ENCODE results near the gene STAT1.

Gene STAT1

DNA sequence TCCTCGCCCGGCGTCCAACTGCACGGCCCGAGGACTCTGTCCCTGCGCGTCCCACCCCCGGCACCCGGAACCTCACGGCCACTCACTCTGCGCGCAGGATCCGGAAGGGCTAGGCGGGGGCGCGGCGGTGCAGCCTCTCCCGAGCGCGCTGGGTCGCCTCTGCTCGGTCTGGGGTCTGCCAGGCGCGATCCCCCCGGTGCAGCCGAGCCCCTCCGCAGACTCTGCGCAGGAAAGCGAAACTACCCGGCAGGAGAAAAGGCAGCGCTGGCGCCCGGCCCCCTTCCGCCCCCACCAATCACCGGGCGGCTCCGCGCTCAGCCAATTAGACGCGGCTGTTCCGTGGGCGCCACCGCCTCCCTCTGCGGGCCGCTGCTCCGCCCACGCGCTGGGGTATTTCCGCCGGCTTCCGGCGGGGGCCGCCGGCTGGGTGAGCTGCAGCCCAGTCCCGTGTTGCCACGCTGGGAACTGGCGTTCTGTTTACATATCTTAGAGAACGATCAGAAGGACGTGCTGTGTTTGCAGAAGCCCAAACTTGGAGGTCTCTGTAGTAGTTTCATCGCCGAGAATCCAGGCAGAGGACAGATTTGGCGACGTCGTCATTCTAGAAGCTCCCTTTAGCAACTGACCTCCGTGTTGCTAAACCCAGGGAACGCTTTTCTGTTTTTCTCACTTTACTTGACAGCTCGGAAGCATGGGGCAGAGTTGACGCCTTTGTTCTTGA lies at the start of gene STAT1:
STAT1 (minus strand) TSS at position 240 of the 721 bp plus-strand sequence. CDS start 4,168 bp downstream, outside the sequence.
- peak; percentile 78 for DNase-seq

DNA sequence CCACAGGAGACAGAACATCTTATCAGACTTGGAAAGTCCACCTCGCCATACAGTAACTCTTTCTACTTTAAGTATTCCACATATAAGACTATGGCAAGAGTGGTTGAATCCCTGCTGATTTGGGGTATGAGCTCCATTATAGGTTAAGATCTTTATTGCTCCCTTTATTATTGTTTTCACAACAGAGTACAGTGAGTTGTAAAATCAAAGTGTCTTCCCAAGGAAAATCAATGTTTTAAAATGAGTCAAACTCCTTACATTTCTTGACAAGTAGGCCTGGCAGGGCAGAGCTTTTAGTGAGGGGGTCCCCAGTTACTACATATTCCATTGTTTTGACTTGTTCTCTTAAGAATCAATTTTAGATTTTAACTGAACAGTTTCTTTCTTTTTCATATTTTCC lies 49.6 kb upstream of the STAT1 start:
- DNase-seq: no peak

DNA sequence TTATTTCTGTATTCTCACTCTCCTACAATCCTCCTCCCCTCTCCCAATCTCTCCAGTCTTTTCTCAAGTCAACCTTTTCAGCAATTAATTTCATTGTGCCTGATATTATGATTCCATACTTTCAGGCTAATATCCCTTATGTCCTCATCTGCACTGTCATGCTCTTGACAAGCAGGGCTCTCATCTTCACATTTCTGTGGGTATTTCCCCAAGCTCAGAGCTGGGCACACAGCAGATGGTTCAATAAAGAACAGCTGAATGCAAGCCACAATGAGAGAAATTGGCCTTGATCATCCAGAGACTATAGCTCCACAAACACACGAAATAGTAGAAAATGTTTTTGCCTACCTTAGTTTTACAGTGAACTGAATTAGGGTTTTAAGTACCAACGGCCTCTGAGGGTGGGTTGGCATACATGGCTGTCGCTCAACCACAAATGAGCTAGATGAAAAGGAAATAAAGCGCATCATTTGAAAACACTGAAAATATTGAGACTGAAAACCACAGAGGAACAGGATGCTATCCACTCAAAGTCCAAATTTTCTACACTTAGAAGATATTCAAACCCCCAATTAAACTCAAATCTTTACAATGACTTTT lies 47.5 kb upstream of the STAT1 start:
- DNase-seq: no peak

DNA sequence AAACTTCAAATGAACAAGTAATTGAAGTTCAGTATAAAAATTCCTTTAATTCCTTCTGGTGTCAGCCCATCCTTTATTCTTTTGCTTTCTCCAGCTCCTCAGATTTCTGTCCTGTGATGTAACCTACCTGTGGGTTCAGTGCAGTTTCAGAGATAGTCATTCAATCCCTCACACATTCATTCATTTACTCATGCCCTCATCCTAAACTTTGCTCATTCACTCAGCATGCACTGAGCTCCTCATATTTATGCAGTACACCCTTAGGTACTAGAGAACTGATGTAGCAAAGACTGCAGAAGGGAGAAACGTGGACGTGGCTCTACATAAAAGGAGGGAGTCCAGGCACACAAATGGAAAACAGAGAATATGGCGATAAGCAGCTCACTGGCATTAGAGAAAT lies 45.3 kb upstream of the STAT1 start:
- no peak for DNase-seq

DNA sequence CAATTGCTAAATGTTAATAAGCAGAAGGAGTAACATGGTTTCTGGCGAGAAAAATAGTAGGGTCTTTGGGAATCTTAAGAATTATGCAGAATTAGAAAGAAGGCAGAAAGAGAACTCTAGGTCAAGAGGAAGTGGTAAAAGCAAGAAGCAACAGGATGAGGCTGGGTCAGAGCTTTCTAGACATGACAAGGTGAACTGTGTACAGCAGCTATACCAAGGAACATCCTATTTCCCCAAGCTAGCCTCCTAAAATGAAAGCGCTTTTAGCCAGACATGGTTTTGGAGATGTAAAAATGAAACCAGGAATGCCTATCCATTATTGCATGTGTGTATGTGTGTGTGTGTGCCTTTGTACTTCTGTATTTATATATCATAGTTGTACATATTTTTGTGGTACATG lies 42.3 kb upstream of the STAT1 start:
- DNase-seq: no peak

DNA sequence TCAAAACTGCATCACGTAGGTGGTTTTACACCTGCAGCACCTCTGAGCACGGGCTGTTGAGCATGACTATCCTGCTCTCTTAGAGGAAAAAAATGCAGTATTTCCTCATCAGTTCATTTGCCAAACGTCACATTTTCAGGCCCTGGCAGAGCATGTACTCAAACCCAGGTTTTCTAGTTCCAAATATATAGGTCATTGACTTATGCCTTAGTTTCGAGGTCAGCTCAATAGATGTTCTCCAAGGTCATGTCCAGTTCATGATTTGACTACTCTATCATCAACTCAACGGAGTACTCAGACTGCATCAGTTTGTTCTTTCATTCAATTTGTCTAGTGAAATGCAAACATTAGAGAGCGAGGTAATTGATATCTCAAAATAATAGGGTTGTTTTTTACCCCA lies 39.3 kb upstream of the STAT1 start:
- no peak for DNase-seq

DNA sequence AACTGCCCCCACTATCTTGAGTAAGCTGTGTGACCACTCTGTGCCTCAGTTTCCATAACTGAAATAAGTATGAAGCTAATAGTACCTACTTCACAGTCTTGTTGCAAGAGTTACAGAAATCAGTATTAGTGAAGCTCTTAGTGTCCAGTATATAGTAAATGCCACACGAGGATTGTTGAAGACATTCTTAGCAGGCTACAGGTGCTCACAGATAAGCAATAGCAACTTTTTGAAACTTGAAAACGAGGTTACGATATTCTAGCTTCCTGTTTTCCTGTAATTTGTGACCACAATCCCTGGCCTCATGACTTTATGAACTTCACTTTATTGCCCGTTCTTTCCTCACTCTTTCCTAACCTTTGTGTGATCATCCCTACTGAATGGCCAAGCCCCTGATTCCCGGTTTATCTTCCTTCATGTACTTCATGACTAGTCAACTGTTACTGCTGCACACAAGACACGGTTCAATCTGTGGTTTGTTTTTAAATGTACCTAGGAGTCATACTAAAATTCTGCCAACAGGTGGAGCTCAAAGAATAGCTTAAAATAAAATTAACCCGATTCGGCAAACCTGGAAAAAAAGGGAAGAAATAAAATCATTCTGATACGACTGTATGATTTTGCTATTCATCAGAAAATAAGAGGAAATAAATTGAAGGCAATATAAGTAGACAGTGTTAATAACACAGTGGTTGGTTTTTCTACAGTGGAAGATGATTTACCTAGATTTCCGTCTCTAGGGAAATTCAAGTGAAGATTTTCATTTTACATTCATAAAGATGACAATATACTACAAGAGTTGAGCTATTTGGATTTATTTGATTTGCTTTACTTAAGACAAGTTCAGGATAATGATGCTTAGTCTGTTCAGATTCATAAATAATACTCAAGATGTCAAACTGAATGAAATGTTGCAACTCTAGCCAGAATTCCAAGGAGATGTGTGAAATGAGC lies 38.1 kb upstream of the STAT1 start:
- DNase-seq: peak; percentile 31

DNA sequence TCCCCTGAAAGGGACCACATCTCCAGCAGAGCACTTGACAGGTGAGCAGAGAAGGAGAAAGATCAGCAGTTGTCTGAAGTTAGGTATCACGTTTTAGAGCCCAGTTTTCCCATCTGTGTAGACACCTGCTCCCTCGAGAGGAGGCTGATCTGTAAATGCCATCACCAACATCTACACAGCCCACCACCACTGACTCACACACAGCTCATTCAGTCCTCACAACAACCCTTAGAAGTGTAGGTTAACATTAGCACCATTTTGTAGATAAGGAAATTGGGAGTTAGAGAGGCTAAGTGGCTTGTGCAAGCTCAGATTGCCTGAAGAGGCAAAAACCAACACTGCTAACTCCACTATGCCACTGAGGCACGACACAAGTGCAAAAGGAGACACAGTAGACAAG lies 37.2 kb upstream of the STAT1 start:
- no peak for DNase-seq

DNA sequence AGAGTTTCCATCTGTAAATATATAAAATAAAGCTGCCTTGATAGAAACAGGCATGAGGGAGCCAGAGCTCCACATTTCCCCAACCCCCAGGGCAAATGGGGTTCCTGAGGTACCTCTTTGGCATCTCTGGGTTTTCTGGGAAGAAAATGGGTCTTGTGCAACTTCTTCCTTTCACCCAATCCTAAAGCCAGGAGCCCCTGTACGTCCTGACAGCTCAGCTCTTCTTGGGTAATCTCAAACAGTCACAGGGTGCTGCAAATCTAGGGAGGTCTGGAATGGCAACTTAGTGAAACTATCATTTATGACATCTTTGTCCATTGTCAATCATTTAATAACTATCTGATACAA lies 36.6 kb upstream of the STAT1 start:
- DNase-seq: no peak

DNA sequence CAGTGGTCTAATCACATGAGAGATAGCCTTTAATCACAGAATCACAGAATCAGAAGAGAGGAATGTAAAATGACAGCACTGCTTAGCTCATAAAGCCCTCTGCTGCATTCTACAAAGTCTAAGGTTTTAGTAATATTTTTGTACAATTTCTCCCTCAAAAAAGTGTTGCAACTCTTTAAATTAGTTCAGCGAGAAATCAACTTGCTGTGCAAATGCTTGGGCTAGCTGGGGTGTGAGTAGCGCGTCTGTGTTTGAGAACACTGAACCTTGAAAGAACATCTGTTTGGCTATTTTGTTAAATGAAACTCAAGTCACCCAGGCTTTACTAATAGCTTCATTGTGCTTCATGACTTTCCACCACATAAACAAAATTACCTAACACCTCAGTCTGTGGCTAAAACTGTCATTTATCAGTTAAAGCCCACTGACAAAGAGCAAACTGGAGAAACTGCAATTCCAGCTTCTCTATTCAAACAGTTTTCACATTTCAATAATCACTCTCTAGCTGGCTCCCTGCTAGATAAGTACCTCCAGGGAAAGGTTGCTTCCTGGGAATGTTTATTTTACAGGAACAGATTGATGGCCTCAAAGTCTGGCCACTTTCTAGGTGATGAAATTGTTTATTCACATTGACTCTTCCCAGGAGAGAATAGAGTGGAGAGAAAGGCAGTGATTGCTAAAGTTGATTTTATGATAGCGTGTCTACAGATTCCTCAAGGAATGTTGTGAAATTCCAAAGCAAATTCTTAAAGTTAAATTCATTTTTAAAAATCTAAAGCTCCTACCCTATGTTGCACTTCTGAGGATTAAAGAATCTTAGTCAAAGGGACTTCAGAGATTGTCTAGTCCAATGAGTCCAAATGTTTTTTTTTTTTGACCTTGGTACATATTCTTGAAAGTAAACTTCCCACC lies 36.0 kb upstream of the STAT1 start:
- peak; percentile 51 for DNase-seq

DNA sequence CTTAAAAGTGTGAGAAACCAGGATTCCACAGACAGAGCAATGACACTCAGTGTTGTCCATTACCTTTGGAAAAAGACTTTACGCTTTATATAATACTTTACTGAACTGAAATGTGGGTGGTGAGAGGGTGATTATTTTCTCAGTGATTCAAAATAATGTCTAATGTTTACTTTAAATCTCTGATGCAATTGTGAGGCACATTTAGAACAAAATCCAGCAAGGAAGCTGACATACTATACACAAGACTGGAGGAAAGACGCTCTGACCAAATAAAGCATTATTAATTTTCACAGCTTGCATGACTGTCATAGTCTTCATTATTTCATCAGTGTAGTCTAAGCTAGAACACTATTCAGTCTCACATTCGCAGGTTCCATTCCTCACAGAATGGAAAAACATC lies 34.1 kb upstream of the STAT1 start:
- no peak for DNase-seq

DNA sequence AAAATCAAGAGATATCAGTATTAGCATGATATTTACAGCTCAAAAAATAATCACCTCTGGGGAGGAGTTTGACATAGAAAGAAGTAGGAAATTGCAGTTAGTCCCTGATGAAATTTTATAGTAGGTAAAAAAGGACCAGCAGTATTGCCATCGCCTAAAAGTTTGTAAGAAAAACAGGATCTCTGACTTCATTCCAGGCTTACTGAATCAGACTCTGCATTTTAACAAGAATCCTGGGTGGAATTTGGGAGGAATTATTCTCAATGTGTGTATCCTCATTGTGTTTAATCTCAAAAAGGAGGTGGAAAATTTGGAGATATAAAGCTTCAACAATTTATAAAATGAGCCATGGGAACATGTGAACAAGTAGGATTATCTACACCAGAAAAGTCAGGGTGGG lies 31.2 kb upstream of the STAT1 start:
- no peak for DNase-seq

DNA sequence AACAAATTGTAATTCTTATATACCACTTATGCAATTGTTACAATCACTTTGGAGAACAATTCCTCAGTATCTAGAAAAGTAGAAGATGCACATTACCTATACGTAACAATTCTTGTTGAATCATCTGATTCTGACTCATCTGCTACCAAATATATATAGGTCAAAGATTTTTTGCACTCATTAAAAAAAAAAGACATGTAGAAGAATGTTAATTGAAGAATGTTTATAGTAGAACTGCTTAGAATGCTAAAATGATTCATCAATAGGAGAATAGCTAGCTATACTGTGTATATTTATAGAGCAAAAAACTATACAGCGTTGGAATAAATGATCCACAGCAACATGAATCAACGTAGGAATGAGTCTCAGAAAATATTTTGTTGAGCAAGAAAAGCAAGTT lies 29.5 kb upstream of the STAT1 start:
- DNase-seq: no peak

DNA sequence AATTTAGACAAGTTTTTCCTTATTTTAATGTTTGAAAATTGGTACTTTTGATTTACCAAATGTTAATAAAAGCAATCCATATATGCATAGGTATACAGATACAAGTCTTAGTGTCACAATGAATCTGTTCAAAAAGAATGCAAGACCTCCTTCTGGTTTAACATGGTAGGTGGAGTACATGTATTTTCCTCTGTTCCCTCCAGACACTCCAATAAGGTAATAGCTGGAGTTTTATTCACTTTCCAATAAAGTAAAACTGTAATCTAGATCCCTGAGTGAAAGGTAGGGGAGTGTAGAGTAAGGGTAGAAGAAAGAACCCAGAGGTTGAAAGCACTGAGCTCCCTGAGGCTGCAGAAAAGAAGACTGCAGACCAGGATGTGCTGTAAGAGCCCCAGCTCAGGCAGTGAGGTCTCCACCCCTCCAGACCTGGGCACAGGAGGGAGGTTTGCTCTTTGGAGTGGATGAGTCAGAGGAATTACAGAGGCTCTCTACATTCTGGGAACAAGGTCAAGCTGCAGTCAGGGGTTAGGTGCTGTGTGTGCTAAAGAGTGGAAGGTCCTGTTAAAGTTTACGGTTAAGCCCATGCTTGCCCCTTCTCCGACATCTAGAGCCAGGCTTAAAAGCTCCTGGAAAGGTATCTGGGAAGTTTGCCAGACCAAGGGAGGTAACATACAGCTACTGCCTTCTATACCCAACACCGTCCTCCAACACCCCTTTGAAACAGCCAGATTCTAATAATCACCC lies 27.6 kb upstream of the STAT1 start:
- DNase-seq: no peak

DNA sequence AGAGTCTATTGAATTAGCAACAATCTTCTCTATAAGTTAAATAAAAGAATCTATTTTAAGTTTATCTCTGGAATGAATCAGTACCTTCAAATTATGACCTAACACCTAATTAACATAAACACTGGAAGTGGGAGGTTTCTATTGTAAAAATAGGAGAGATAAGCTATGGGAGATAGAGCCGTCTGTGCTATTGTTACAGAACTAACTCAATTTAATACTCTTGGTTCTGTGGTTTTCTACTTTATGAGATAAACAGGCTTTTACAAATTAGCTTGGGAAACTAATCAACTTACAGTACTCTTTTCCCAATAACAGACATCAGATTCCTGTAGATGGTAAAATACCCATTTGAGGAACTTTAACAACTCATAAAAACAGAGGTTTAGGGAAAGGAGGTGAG lies 25.6 kb upstream of the STAT1 start:
- no peak for DNase-seq

DNA sequence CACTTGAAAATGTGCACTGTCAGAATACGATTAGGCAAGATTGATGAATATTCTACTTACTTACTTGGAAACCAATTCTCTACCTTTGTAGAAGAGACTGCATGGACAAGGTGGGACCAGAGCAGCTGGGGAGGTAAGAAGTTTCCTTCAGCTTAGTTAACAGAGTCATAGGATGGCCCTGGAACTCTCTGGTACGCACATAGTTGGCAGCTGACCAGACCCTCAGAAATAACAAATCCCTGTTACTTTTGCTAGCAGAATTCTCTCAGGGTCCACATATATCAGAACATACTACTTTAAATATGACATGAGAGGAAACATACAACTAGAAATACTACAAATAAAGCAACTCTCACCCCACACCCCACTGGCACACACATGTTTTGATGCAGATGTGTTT lies 24.8 kb upstream of the STAT1 start:
- DNase-seq: no peak

DNA sequence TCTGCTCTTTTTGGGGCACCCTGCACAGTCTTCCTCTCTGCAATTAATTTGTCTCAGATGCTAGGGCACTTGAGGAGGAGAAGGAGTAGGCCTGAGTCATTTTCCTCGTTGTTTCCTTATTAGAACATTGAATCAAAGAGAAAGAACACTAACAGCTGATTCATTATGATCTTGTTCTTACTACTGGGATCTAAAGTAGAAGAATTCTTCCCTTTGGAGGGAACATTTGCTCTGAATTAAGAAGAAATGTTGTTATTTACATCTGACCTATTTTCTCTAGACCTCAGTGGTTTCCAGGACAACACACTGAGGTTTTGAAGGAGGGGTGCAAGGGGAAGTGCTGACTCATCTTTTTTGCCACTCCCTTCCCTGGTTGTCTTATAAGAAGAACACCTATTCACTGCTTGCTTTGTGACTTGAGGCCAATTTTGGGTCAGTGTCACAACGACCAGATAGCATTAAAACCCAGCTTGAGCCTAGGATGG lies 24.3 kb upstream of the STAT1 start:
- no peak for DNase-seq

DNA sequence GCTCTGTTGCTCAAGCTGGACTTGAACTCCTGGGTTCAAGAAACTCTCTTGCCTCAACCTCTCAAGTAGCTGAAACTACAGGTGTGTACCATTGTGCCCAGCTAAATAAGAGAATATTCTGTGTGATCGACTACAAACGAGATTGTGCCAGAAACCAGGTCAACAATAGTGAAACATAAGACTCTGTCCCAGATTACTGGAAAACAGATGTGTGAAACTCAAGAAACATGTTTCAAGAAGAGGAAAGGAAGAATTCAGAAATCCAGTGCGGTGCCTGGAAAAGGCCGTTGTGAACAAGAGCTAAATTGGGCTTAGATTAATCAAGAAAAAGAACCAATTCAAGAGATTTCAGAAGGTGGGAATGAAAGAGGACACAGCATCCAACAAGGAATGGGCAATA lies 23.4 kb upstream of the STAT1 start:
- DNase-seq: no peak

DNA sequence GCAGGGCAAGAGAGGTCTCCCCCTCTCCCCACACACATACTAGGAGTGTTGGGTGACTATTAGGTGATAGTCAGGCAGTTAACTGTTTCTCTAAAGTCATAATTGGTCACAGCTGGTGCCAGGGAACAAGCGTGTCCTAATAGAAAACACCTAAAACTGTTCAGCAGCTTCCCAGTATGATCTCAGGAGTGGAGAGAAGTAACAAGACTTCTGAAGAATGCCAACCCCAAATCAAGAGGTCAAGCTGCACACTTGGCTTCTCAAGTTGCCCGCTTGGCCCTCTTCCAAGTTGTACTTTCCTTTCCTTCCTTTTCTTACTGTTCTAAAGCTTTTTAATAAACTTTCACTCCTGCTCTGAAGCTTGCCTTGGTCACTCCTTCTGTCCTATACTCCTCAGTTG lies 22.4 kb upstream of the STAT1 start:
- no peak for DNase-seq

DNA sequence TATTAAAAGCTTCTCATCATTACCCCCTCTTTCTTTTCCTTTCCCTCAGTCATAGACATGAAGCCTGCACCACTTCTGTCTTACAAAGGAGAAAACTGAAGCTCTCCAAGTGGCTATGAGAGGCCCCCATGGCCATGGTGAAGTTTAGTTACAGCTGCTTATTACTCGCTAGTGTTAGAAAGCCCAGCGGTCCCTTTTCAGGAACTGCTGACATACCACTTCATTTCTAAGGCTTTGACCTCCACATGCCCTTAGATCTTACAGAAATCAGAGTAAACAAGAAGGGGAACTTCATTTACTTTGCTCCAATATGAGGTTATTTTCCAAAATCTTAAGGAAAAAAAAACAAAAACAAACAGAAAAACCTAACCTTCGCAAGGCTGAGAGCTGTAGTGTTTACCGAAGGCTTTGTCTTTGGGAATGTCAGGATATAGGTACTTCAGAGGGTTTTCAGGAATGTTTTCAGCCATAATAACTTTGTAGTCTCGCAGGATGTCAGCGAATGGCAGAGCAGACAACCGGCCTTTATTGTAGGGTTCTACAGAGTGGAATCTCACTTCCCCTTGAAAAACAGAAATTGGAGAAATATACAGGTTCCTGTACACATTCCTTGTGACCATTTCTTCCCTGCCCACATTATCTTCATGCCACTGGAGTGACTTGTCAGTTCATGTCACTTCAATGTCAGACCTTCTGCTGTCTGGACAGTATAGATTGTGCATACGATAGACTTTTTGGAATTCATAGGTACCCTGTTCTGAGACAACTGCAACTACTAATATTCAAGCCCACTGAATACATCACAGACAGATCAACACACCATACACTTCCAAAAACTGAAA lies 18.8 kb upstream of the STAT1 start:
- no peak for DNase-seq

DNA sequence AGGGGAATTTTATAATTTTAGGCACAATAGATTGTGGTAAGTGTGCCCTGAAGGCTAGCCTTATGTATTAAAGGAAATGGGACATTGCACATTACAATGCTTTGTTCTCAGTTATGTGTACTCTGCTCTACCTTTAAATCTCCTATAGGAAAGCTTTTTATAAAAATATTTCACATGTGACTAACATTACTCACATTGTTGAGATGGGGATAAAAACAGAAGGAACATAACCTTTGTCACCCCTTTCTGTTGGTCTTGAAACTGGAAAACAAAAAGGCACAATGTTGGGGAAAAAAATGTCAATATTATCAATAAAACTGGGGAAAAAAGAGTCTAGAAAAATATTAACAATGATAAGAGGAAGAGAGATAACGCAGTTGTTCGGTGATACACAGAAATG lies 17.3 kb upstream of the STAT1 start:
- DNase-seq: no peak

All from NCI-H146 (cell line).